SK-N-MC (cell line): ENCODE measurements around the gene TICAM2.

Experiments used
- EZH2 ChIP-seq: fragments of 200-600 bp; sonication (generic); IDR thresholded peaks from one replicate; pipeline ENCODE4 v1.6.1; 2017; ENCODE audit warnings: antibody characterized with exemption
- POLR2AphosphoS5 ChIP-seq: IDR thresholded peaks from 2 replicates; pipeline ENCODE4 v1.6.1; 2012; ENCODE audit warnings: mild to moderate bottlenecking, low read depth, low read length, borderline replicate concordance

DNA sequence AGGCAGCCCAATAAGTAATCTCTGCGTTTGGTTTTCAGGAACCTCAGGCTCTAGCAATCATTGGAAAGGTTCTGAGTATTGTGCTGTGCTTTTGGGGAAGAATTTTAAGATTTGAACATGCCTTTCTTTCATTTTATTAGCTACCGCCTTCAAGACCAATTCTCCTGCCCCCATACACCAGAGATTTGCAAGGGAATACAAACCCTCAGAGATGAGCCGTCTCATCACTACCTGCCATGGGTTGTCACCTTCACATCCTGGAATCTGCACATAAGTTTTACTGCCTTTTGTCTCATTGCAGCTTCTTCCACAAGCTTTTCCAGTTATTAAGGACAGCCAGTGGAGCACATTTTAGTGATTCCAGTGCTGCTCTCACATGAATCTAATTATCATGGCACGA, 35.2 kb upstream of the TICAM2 start:
- TF ChIP-seq POLR2AphosphoS5: no peak
- TF ChIP-seq EZH2: no peak
